Measurements from ENCODE around the gene CLDN34.

Gene CLDN34

GRCh38 chrX:9958183-9958582, 9.0 kb upstream of the CLDN34 start:
- DNase-seq (ENCODE audit: insufficient read length, low spot score), result no peak
- TF ChIP-seq POLR2AphosphoS5 (IDR thresholded peaks at IDR 0.05; ENCODE audit: low read depth, low read length), result no peak
- peak; percentile 33 for TF ChIP-seq SPI1 (IDR thresholded peaks at IDR 0.05; ENCODE audit: low read depth, low read length)
- TF ChIP-seq TAF1 (IDR thresholded peaks at IDR 0.05; ENCODE audit: low read depth, low read length), result no peak
- TF ChIP-seq POU2F2 (IDR thresholded peaks at IDR 0.05; ENCODE audit: low read depth, low read length), result no peak
- no peak for TF ChIP-seq POLR2A (IDR thresholded peaks at IDR 0.05; ENCODE audit: low read depth, low read length)
- no peak for TF ChIP-seq PAX5 (IDR thresholded peaks at IDR 0.05; ENCODE audit: insufficient read depth, low read length, severe bottlenecking)
- FAIRE-seq, result no peak

GRCh38 chrX:9961750-9962149, 5.4 kb upstream of the CLDN34 start:
- no peak for DNase-seq (ENCODE audit: insufficient read length, low spot score)
- TF ChIP-seq POU2F2 (IDR thresholded peaks at IDR 0.05; ENCODE audit: low read depth, low read length) (no peak), SPI1 (IDR thresholded peaks at IDR 0.05; ENCODE audit: low read depth, low read length) (no peak), PAX5 (IDR thresholded peaks at IDR 0.05; ENCODE audit: insufficient read depth, low read length, severe bottlenecking) (no peak), POLR2A (IDR thresholded peaks at IDR 0.05; ENCODE audit: low read depth, low read length) (no peak), TAF1 (IDR thresholded peaks at IDR 0.05; ENCODE audit: low read depth, low read length) (no peak), POLR2AphosphoS5 (IDR thresholded peaks at IDR 0.05; ENCODE audit: low read depth, low read length) (no peak)
- FAIRE-seq, result no peak

- FAIRE-seq (no peak), DNase-seq (ENCODE audit: insufficient read length, low spot score) (no peak)
- TF ChIP-seq SPI1 (IDR thresholded peaks at IDR 0.05; ENCODE audit: low read depth, low read length) (no peak), POLR2A (IDR thresholded peaks at IDR 0.05; ENCODE audit: low read depth, low read length) (no peak), POU2F2 (IDR thresholded peaks at IDR 0.05; ENCODE audit: low read depth, low read length) (no peak), POLR2AphosphoS5 (IDR thresholded peaks at IDR 0.05; ENCODE audit: low read depth, low read length) (no peak), TAF1 (IDR thresholded peaks at IDR 0.05; ENCODE audit: low read depth, low read length) (no peak), PAX5 (IDR thresholded peaks at IDR 0.05; ENCODE audit: insufficient read depth, low read length, severe bottlenecking) (no peak)
Measured at GRCh38 chrX:9977635-9978034, 10.5 kb downstream of the CLDN34 start.

GRCh38 chrX:9980401-9980800, 13.2 kb downstream of the CLDN34 start:
- no peak for TF ChIP-seq TAF1 (IDR thresholded peaks at IDR 0.05; ENCODE audit: low read depth, low read length)
- DNase-seq (ENCODE audit: insufficient read length, low spot score) (no peak), FAIRE-seq (no peak)

GRCh38 chrX:9980927-9981326, 13.8 kb downstream of the CLDN34 start:
- DNase-seq (ENCODE audit: insufficient read length, low spot score), result no peak
- TF ChIP-seq POLR2AphosphoS5 (IDR thresholded peaks at IDR 0.05; ENCODE audit: low read depth, low read length), result no peak
- TF ChIP-seq TAF1 (IDR thresholded peaks at IDR 0.05; ENCODE audit: low read depth, low read length), result no peak
- no peak for TF ChIP-seq SPI1 (IDR thresholded peaks at IDR 0.05; ENCODE audit: low read depth, low read length)
- TF ChIP-seq POLR2A (IDR thresholded peaks at IDR 0.05; ENCODE audit: low read depth, low read length), result no peak
- TF ChIP-seq PAX5 (IDR thresholded peaks at IDR 0.05; ENCODE audit: insufficient read depth, low read length, severe bottlenecking), result no peak
- no peak for TF ChIP-seq POU2F2 (IDR thresholded peaks at IDR 0.05; ENCODE audit: low read depth, low read length)
- peak; percentile 69 for FAIRE-seq

- FAIRE-seq (peak; percentile 20), DNase-seq (ENCODE audit: insufficient read length, low spot score) (no peak)
- TF ChIP-seq POU2F2 (IDR thresholded peaks at IDR 0.05; ENCODE audit: low read depth, low read length), result no peak
- no peak for TF ChIP-seq PAX5 (IDR thresholded peaks at IDR 0.05; ENCODE audit: insufficient read depth, low read length, severe bottlenecking)
- no peak for TF ChIP-seq SPI1 (IDR thresholded peaks at IDR 0.05; ENCODE audit: low read depth, low read length)
- no peak for TF ChIP-seq POLR2A (IDR thresholded peaks at IDR 0.05; ENCODE audit: low read depth, low read length)
- no peak for TF ChIP-seq POLR2AphosphoS5 (IDR thresholded peaks at IDR 0.05; ENCODE audit: low read depth, low read length)
- TF ChIP-seq TAF1 (IDR thresholded peaks at IDR 0.05; ENCODE audit: low read depth, low read length), result no peak
Measured at GRCh38 chrX:9983441-9983840, 16.3 kb downstream of the CLDN34 start.

GRCh38 chrX:9983846-9984245, 16.7 kb downstream of the CLDN34 start:
- TF ChIP-seq POLR2AphosphoS5 (IDR thresholded peaks at IDR 0.05; ENCODE audit: low read depth, low read length), result no peak
- no peak for TF ChIP-seq SPI1 (IDR thresholded peaks at IDR 0.05; ENCODE audit: low read depth, low read length)
- no peak for TF ChIP-seq PAX5 (IDR thresholded peaks at IDR 0.05; ENCODE audit: insufficient read depth, low read length, severe bottlenecking)
- TF ChIP-seq TAF1 (IDR thresholded peaks at IDR 0.05; ENCODE audit: low read depth, low read length), result no peak
- no peak for TF ChIP-seq POU2F2 (IDR thresholded peaks at IDR 0.05; ENCODE audit: low read depth, low read length)
- DNase-seq (ENCODE audit: insufficient read length, low spot score) (no peak), FAIRE-seq (no peak)

GRCh38 chrX:9988762-9989161, 21.6 kb downstream of the CLDN34 start:
- no peak for DNase-seq (ENCODE audit: insufficient read length, low spot score)
- no peak for FAIRE-seq
- TF ChIP-seq POLR2A (IDR thresholded peaks at IDR 0.05; ENCODE audit: low read depth, low read length), result no peak
- TF ChIP-seq POU2F2 (IDR thresholded peaks at IDR 0.05; ENCODE audit: low read depth, low read length), result no peak
- no peak for TF ChIP-seq TAF1 (IDR thresholded peaks at IDR 0.05; ENCODE audit: low read depth, low read length)
- TF ChIP-seq PAX5 (IDR thresholded peaks at IDR 0.05; ENCODE audit: insufficient read depth, low read length, severe bottlenecking), result no peak
- TF ChIP-seq POLR2AphosphoS5 (IDR thresholded peaks at IDR 0.05; ENCODE audit: low read depth, low read length), result no peak
- no peak for TF ChIP-seq SPI1 (IDR thresholded peaks at IDR 0.05; ENCODE audit: low read depth, low read length)

- FAIRE-seq, result no peak
- no peak for DNase-seq (ENCODE audit: insufficient read length, low spot score)
- TF ChIP-seq POLR2A (IDR thresholded peaks at IDR 0.05; ENCODE audit: low read depth, low read length) (no peak), POLR2AphosphoS5 (IDR thresholded peaks at IDR 0.05; ENCODE audit: low read depth, low read length) (no peak), TAF1 (IDR thresholded peaks at IDR 0.05; ENCODE audit: low read depth, low read length) (no peak)
Measured at GRCh38 chrX:9992061-9992460, 24.9 kb downstream of the CLDN34 start.

- TF ChIP-seq TAF1 (IDR thresholded peaks at IDR 0.05; ENCODE audit: low read depth, low read length) (no peak), SPI1 (IDR thresholded peaks at IDR 0.05; ENCODE audit: low read depth, low read length) (no peak), PAX5 (IDR thresholded peaks at IDR 0.05; ENCODE audit: insufficient read depth, low read length, severe bottlenecking) (no peak), POU2F2 (IDR thresholded peaks at IDR 0.05; ENCODE audit: low read depth, low read length) (no peak), POLR2AphosphoS5 (IDR thresholded peaks at IDR 0.05; ENCODE audit: low read depth, low read length) (no peak), POLR2A (IDR thresholded peaks at IDR 0.05; ENCODE audit: low read depth, low read length) (no peak)
- FAIRE-seq (no peak), DNase-seq (ENCODE audit: insufficient read length, low spot score) (no peak)
Measured at GRCh38 chrX:9992724-9993123, 25.6 kb downstream of the CLDN34 start.
